ENCODE results near the gene PANK2. TPM values are rescaled to one million over a fixed set of nuclear protein-coding genes. Genes with fewer than 3 reads are reported as not detected.

PANK2 gene
- total RNA-seq, 1 experiment from 2014 or later = 50.8 TPM

DNA sequence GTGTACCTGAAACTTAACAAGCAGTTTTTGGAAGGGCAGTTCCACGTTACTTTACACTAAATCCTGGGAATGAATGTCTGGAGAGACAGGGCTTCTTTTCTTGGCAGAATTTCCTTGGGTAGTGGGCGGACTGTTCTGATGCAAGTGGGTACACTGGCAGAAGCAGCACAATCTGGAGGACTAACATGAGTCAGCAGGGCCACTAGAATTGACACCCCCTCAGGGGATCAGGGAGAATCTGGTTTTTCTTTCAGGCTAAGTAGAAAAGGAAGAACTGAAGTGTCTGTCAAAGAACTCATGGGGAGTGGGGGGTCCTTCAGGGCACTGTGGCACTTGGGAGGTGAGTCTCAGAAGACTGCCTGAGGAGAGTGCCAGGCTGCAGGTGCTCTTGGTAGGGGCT lies 34.6 kb downstream of the PANK2 start:
- no peak for TF ChIP-seq EZH2 (IDR thresholded peaks at IDR 0.05; ENCODE audit: low read length, unreplicated experiment)
- no peak for TF ChIP-seq EZH2phosphoT487 (IDR thresholded peaks at IDR 0.05; ENCODE audit: borderline replicate concordance, low read length)
- TF ChIP-seq, protein P1, sequence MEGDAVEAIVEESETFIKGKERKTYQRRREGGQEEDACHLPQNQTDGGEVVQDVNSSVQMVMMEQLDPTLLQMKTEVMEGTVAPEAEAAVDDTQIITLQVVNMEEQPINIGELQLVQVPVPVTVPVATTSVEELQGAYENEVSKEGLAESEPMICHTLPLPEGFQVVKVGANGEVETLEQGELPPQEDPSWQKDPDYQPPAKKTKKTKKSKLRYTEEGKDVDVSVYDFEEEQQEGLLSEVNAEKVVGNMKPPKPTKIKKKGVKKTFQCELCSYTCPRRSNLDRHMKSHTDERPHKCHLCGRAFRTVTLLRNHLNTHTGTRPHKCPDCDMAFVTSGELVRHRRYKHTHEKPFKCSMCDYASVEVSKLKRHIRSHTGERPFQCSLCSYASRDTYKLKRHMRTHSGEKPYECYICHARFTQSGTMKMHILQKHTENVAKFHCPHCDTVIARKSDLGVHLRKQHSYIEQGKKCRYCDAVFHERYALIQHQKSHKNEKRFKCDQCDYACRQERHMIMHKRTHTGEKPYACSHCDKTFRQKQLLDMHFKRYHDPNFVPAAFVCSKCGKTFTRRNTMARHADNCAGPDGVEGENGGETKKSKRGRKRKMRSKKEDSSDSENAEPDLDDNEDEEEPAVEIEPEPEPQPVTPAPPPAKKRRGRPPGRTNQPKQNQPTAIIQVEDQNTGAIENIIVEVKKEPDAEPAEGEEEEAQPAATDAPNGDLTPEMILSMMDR (conservative IDR thresholded peaks at IDR 0.05; ENCODE audit: low read depth, low read length) = no peak
- ATAC-seq (no peak), DNase-seq (no peak)
- Histone ChIP-seq H3K4me1 (ENCODE audit: insufficient read depth, low read length) (no peaks in the 10 kb centered on the region), H3K9me3 (ENCODE audit: low read length) (no peaks in the 10 kb centered on the region), H3K27ac (ENCODE audit: low read length) (no peak overlapping the region), H2AFZ (ENCODE audit: low read length) (no peak overlapping the region), H3K36me3 (ENCODE audit: low read depth, low read length) (peaks cover 36% of the 10 kb centered on the region), H3K27me3 (ENCODE audit: low read length) (no peaks in the 10 kb centered on the region), H3F3A (ENCODE audit: low read length, unreplicated experiment) (peaks cover 3% of the 10 kb centered on the region), H4K20me1 (ENCODE audit: low read length) (no peaks in the 10 kb centered on the region), H3K4me3 (ENCODE audit: low read length) (no peak overlapping the region), H3K9ac (ENCODE audit: low read length) (no peak overlapping the region), H3K9me2 (replicated peaks; ENCODE audit: low read length) (no peaks in the 10 kb centered on the region), H3K4me2 (ENCODE audit: low read length) (no peak overlapping the region), H3K79me2 (ENCODE audit: low read length) (peaks cover 10% of the 10 kb centered on the region)
- ChIA-PET CTCF (no interaction called here), POLR2A (ENCODE audit: unreplicated experiment) (no interaction called here)
- no TSS peak for BruUV-seq (replicated peaks)
- intact Hi-C loops (cut with micrococcal nuclease) = no loop called here

- Histone ChIP-seq H3K9ac (ENCODE audit: low read length) (no peak overlapping the region), H3K27ac (ENCODE audit: low read length) (no peak overlapping the region), H3F3A (ENCODE audit: low read length, unreplicated experiment) (peaks cover 3% of the 10 kb centered on the region), H3K79me2 (ENCODE audit: low read length) (peaks cover 3% of the 10 kb centered on the region; the same call in 1 of the 2 replicates), H2AFZ (ENCODE audit: low read length) (no peak overlapping the region), H3K27me3 (ENCODE audit: low read length) (no peaks in the 10 kb centered on the region), H3K4me3 (ENCODE audit: low read length) (no peak overlapping the region), H3K4me1 (ENCODE audit: insufficient read depth, low read length) (no peaks in the 10 kb centered on the region), H3K9me2 (replicated peaks; ENCODE audit: low read length) (no peaks in the 10 kb centered on the region), H4K20me1 (ENCODE audit: low read length) (no peaks in the 10 kb centered on the region), H3K36me3 (ENCODE audit: low read depth, low read length) (peaks cover 29% of the 10 kb centered on the region), H3K4me2 (ENCODE audit: low read length) (no peak overlapping the region), H3K9me3 (ENCODE audit: low read length) (no peaks in the 10 kb centered on the region)
- no peak for ATAC-seq
- no TSS peak for BruUV-seq (replicated peaks)
- intact Hi-C loops (cut with micrococcal nuclease) = no loop called here
- no peak for DNase-seq
- ChIA-PET CTCF (no interaction called here), POLR2A (ENCODE audit: unreplicated experiment) (no interaction called here)
- TF ChIP-seq, protein P1 (conservative IDR thresholded peaks at IDR 0.05; ENCODE audit: low read depth, low read length) = no peak
- no peak for TF ChIP-seq EZH2 (IDR thresholded peaks at IDR 0.05; ENCODE audit: low read length, unreplicated experiment)
- no peak for TF ChIP-seq EZH2phosphoT487 (IDR thresholded peaks at IDR 0.05; ENCODE audit: borderline replicate concordance, low read length)
Measured at GRCh38 chr20:3924304-3925112, 35.3 kb downstream of the PANK2 start.

DNA sequence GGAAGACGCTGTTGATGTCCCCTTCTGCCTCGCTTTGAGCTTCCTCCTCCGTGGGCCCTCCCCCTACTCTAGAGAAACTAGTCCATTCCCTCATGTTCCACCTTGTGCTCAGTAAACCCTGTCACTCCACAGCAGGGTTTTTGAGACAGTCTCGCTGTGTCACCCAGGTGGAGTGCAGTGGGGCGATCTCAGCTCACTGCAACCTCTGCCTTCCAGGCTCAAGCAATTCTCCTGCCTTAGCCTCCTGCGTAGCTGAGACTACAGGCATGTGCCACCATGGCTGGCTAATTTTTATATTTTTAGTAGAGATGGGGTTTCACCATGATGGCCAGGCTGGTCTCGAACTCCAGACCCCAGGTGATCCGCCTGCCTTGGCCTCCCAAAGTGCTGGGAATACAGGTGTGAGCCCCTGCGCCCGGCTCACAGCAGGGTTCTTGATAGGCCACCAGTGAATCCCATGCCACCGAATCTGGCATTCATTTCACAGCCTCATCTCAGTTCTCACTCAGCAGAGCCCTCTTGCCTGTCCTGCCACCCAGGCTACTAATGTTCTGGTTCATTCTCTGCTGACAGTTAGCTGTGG lies 36.0 kb downstream of the PANK2 start:
- Histone ChIP-seq H3K4me3 (ENCODE audit: low read length) (no peak overlapping the region), H2AFZ (ENCODE audit: low read length) (no peak overlapping the region), H3K27ac (ENCODE audit: low read length) (no peak overlapping the region), H3K4me2 (ENCODE audit: low read length) (no peak overlapping the region), H3F3A (ENCODE audit: low read length, unreplicated experiment) (peaks cover 3% of the 10 kb centered on the region), H3K9me3 (ENCODE audit: low read length) (no peaks in the 10 kb centered on the region), H4K20me1 (ENCODE audit: low read length) (no peaks in the 10 kb centered on the region), H3K9me2 (replicated peaks; ENCODE audit: low read length) (no peaks in the 10 kb centered on the region), H3K79me2 (ENCODE audit: low read length) (no peaks in the 10 kb centered on the region), H3K27me3 (ENCODE audit: low read length) (no peaks in the 10 kb centered on the region), H3K36me3 (ENCODE audit: low read depth, low read length) (peaks cover 23% of the 10 kb centered on the region), H3K4me1 (ENCODE audit: insufficient read depth, low read length) (no peaks in the 10 kb centered on the region), H3K9ac (ENCODE audit: low read length) (no peak overlapping the region)
- TF ChIP-seq EZH2 (IDR thresholded peaks at IDR 0.05; ENCODE audit: low read length, unreplicated experiment) (no peak), EZH2phosphoT487 (IDR thresholded peaks at IDR 0.05; ENCODE audit: borderline replicate concordance, low read length) (no peak)
- TF ChIP-seq, protein P1 (conservative IDR thresholded peaks at IDR 0.05; ENCODE audit: low read depth, low read length) = no peak
- POLR2A ChIA-PET (ENCODE audit: unreplicated experiment) = no interaction called here
- no peak for DNase-seq
- CTCF ChIA-PET = no interaction called here
- no peak for ATAC-seq
- intact Hi-C loops (cut with micrococcal nuclease) = no loop called here
- no TSS peak for BruUV-seq (replicated peaks)

Measured in PC-3 (cell line).